Measurements from ENCODE around the gene CARD19. TPM values are rescaled to one million over a fixed set of nuclear protein-coding genes. Genes with fewer than 3 reads are reported as not detected.

Gene CARD19
- total and polyA plus RNA-seq, 9 of the 15 experiments (the other 6 are each of a cell fraction or from before 2014, with no cell fraction given) = 0.90 to 34.9 (median 14.6) TPM

DNA sequence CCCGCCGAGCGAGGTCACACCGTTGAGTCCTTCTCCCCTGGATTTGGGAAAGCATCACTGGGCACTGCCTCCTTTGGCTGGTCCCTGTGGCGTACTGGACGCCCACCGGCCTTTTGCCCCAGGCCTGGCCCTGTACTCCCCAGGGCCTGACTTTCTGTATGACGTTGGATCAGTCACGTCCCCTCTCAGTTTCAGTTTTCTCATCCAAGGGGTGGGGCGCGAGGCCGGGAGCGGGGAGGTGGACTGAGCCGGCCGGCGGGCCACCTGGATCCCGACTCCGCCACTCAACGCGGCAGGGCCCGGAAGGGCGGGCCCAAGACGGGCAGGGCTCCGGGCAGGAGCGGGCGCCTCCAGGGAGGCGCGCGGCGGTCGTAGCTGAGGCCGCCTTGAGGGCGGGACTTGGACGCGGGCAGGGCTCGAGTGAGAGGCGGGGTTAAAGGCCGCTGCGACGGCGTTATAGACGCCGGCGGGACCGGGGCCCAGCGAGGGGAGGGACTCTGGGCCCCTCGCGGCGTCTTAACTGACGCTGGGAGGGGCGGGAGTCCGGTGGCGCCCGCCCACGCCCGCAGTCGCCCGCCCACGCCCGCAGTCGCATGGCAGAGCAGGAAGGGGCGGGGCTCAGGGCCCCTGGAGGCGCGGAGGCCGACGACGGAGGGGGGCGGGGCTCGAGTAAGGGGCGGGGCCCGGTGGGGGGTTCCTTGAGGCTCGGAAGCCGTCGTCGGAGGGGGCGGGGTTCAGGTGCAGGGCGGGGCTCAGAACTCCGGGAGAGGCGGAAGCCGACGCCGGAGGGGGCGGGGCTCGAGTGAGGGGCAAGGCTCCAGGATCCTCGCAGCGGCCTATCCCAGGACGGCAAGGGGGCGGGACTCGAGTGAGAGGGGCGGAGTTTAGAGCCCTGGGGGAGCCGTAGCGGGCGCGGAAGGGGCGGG lies 549 bp upstream of the CARD19 start:
- intact Hi-C loops (cut with micrococcal nuclease) = loop anchor here (5.0 kb wide), 1 partner anchor 33 kb away; no protein-coding TSS in a partner anchor
- Histone ChIP-seq H3K4me2 (ENCODE audit: insufficient read depth, low read length) (peak overlapping the region; percentile 90), H3K27me3 (ENCODE audit: control insufficient read depth in 2 of 2, insufficient read depth in 2 of 2, low read length in 2 of 2) (no peaks in the 10 kb centered on the region), H3K9ac (ENCODE audit: insufficient read depth in 1 of 2, low read depth in 2 of 2, low read length in 2 of 2) (peak overlapping the region; percentile 94 to 98), H3K4me3 (peak overlapping the region; percentile 75), H3K27ac (ENCODE audit: extremely low read depth, low read depth, low read length) (peak overlapping the region; percentile 99), H2AFZ (ENCODE audit: low read depth, low read length) (peak overlapping the region; percentile 77), H4K20me1 (replicated peaks; ENCODE audit: control insufficient read depth, insufficient read depth, low read length) (0 out of 2 replicates have a peak, but pooled peaks cover 4% of the 10 kb centered on the region), H3K9me3 (replicated peaks; ENCODE audit: control insufficient read depth, insufficient read depth, low read depth, low read length) (no peaks in the 10 kb centered on the region; the same call in 1 of the 2 replicates), H3K36me3 (ENCODE audit: control insufficient read depth, insufficient read depth, low read length) (no peaks in the 10 kb centered on the region), H3K4me1 (replicated peaks in 1 of 2; ENCODE audit: control insufficient read depth in 2 of 2, insufficient read depth in 2 of 2, low read length in 2 of 2) (peaks cover 26 to 52% of the 10 kb centered on the region in 2 experiments), H3K79me2 (ENCODE audit: control insufficient read depth, insufficient read depth, low read length) (no peaks in the 10 kb centered on the region; the same call in 2 of the 3 replicates), H3K9me1 (ENCODE audit: control insufficient read depth, insufficient read depth, low read length) (peaks cover 4% of the 10 kb centered on the region)
- ATAC-seq (peak; percentile 93), FAIRE-seq (peak; percentile 91), DNase-seq (ENCODE audit: extremely low read depth in 1 of 4, low spot score in 3 of 4) (peak; percentile 96 to 99 (median 98))
- under 1% methylated on average over 42 of the region's 95 CpGs for WGBS (ENCODE audit: insufficient coverage, low coverage, missing lambda C conversion rate)
- in situ Hi-C loops (cut with MboI) = no loop called here
- no TSS peak for BruUV-seq (replicated peaks)
- CTCF ChIA-PET (ENCODE audit: low intra/inter-chr PET ratio) = no interaction called here
- POLR2A ChIA-PET = interaction anchor here (0.6 to 2.1 kb wide), 11 partner anchors 9 to 358 kb away, joined by 3 to 17 read pairs (median 5); partner anchors contain the start of gene FAM120AOS
- TF ChIP-seq MAZ (CRISPR knock-in tag; conservative IDR thresholded peaks at IDR 0.05 in 1 of 2, IDR thresholded peaks at IDR 0.05 in 1 of 2) (peak; percentile 75 to 76), JUNB (CRISPR knock-in tag; conservative IDR thresholded peaks at IDR 0.05) (no peak), NRF1 (conservative IDR thresholded peaks at IDR 0.05 in 1 of 2, IDR thresholded peaks at IDR 0.05 in 1 of 2) (peak; percentile 80 to 83), ZNF79 (CRISPR knock-in tag; IDR thresholded peaks at IDR 0.05; ENCODE audit: low read depth) (no peak), RCOR1 (IDR thresholded peaks at IDR 0.05; ENCODE audit: borderline replicate concordance in 1 of 2, low read depth in 2 of 2, low read length in 2 of 2) (peak in 1 of 2 experiments; percentile 21; a peak in 1 of 4 replicates), ILF3 (IDR thresholded peaks at IDR 0.05; ENCODE audit: borderline replicate concordance) (no peak), NR3C1 (CRISPR knock-in tag; IDR thresholded peaks at IDR 0.05) (no peak), ZBTB1 (CRISPR knock-in tag; IDR thresholded peaks at IDR 0.05; ENCODE audit: borderline replicate concordance, low read depth) (no peak)
- TF ChIP-seq, protein P1, sequence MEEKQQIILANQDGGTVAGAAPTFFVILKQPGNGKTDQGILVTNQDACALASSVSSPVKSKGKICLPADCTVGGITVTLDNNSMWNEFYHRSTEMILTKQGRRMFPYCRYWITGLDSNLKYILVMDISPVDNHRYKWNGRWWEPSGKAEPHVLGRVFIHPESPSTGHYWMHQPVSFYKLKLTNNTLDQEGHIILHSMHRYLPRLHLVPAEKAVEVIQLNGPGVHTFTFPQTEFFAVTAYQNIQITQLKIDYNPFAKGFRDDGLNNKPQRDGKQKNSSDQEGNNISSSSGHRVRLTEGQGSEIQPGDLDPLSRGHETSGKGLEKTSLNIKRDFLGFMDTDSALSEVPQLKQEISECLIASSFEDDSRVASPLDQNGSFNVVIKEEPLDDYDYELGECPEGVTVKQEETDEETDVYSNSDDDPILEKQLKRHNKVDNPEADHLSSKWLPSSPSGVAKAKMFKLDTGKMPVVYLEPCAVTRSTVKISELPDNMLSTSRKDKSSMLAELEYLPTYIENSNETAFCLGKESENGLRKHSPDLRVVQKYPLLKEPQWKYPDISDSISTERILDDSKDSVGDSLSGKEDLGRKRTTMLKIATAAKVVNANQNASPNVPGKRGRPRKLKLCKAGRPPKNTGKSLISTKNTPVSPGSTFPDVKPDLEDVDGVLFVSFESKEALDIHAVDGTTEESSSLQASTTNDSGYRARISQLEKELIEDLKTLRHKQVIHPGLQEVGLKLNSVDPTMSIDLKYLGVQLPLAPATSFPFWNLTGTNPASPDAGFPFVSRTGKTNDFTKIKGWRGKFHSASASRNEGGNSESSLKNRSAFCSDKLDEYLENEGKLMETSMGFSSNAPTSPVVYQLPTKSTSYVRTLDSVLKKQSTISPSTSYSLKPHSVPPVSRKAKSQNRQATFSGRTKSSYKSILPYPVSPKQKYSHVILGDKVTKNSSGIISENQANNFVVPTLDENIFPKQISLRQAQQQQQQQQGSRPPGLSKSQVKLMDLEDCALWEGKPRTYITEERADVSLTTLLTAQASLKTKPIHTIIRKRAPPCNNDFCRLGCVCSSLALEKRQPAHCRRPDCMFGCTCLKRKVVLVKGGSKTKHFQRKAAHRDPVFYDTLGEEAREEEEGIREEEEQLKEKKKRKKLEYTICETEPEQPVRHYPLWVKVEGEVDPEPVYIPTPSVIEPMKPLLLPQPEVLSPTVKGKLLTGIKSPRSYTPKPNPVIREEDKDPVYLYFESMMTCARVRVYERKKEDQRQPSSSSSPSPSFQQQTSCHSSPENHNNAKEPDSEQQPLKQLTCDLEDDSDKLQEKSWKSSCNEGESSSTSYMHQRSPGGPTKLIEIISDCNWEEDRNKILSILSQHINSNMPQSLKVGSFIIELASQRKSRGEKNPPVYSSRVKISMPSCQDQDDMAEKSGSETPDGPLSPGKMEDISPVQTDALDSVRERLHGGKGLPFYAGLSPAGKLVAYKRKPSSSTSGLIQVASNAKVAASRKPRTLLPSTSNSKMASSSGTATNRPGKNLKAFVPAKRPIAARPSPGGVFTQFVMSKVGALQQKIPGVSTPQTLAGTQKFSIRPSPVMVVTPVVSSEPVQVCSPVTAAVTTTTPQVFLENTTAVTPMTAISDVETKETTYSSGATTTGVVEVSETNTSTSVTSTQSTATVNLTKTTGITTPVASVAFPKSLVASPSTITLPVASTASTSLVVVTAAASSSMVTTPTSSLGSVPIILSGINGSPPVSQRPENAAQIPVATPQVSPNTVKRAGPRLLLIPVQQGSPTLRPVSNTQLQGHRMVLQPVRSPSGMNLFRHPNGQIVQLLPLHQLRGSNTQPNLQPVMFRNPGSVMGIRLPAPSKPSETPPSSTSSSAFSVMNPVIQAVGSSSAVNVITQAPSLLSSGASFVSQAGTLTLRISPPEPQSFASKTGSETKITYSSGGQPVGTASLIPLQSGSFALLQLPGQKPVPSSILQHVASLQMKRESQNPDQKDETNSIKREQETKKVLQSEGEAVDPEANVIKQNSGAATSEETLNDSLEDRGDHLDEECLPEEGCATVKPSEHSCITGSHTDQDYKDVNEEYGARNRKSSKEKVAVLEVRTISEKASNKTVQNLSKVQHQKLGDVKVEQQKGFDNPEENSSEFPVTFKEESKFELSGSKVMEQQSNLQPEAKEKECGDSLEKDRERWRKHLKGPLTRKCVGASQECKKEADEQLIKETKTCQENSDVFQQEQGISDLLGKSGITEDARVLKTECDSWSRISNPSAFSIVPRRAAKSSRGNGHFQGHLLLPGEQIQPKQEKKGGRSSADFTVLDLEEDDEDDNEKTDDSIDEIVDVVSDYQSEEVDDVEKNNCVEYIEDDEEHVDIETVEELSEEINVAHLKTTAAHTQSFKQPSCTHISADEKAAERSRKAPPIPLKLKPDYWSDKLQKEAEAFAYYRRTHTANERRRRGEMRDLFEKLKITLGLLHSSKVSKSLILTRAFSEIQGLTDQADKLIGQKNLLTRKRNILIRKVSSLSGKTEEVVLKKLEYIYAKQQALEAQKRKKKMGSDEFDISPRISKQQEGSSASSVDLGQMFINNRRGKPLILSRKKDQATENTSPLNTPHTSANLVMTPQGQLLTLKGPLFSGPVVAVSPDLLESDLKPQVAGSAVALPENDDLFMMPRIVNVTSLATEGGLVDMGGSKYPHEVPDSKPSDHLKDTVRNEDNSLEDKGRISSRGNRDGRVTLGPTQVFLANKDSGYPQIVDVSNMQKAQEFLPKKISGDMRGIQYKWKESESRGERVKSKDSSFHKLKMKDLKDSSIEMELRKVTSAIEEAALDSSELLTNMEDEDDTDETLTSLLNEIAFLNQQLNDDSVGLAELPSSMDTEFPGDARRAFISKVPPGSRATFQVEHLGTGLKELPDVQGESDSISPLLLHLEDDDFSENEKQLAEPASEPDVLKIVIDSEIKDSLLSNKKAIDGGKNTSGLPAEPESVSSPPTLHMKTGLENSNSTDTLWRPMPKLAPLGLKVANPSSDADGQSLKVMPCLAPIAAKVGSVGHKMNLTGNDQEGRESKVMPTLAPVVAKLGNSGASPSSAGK (IDR thresholded peaks at IDR 0.05) = no peak

Measured in K562 (cell line).